HG03469 (cell line): ENCODE results near the gene TCEA2.

Experiments
- ATAC-seq: cut with Tn5 transposase; IDR thresholded peaks from one replicate; pipeline ENCODE4 v1.9.1; 2021; ENCODE audit warnings: mild to moderate bottlenecking, moderate library complexity, moderate number of reproducible peaks; ENCODE audit not compliant: unreplicated experiment

TCEA2 gene

GRCh38 chr20:64048402-64049044 is 14.5 kb upstream of the TCEA2 start:
- ATAC-seq = no peak

GRCh38 chr20:64049060-64049877 is 13.7 kb upstream of the TCEA2 start, which contains the start of gene SOX18:
SOX18 (minus strand) TSS chr20:64049639; CDS start chr20:64049516, 123 bp downstream.
- ATAC-seq = no peak

GRCh38 chr20:64049878-64050260 is 13.1 kb upstream of the TCEA2 start:
- ATAC-seq = no peak

GRCh38 chr20:64050261-64051032 is 12.6 kb upstream of the TCEA2 start:
- no peak for ATAC-seq

- no peak for ATAC-seq
Observed at GRCh38 chr20:64051033-64051452, 12.0 kb upstream of the TCEA2 start.

GRCh38 chr20:64051561-64052325 is 11.3 kb upstream of the TCEA2 start:
- no peak for ATAC-seq

GRCh38 chr20:64052326-64052722 is 10.7 kb upstream of the TCEA2 start:
- ATAC-seq = no peak

- ATAC-seq = no peak
Observed at GRCh38 chr20:64052987-64053840, 9.8 kb upstream of the TCEA2 start.

- no peak for ATAC-seq
Observed at GRCh38 chr20:64053841-64054661, 8.9 kb upstream of the TCEA2 start.

GRCh38 chr20:64055396-64055892 is 7.6 kb upstream of the TCEA2 start:
- ATAC-seq = no peak

- no peak for ATAC-seq
Observed at GRCh38 chr20:64055893-64056638, 6.9 kb upstream of the TCEA2 start.

- ATAC-seq = no peak
Observed at GRCh38 chr20:64056639-64056888, 6.4 kb upstream of the TCEA2 start.

GRCh38 chr20:64056889-64057627 is 5.9 kb upstream of the TCEA2 start:
- no peak for ATAC-seq

- no peak for ATAC-seq
Observed at GRCh38 chr20:64057628-64058498, 5.1 kb upstream of the TCEA2 start.

GRCh38 chr20:64058536-64058935 is 4.5 kb upstream of the TCEA2 start:
- no peak for ATAC-seq

- no peak for ATAC-seq
Observed at GRCh38 chr20:64062276-64062595, 762 bp upstream of the TCEA2 start.
